HG02970 (cell line): ENCODE measurements around the gene EEF1A2.

Experiments used
- ATAC-seq: cut with Tn5 transposase; IDR thresholded peaks from one replicate; pipeline ENCODE4 v1.9.1; 2021; ENCODE audit warnings: mild to moderate bottlenecking, moderate library complexity, moderate number of reproducible peaks; ENCODE audit not compliant: unreplicated experiment, low FRiP score

EEF1A2 gene

GRCh38 chr20:63498960-63499337 is at the start of gene EEF1A2:
Gene EEF1A2, minus strand, starts transcription at chr20:63499083. Its CDS starts 1,320 bp downstream, at chr20:63497763.
- no peak for ATAC-seq

GRCh38 chr20:63548542-63548941 is 49.7 kb upstream of the EEF1A2 start:
- no peak for ATAC-seq

- no peak for ATAC-seq
Measured at GRCh38 chr20:63547725-63548480, 49.0 kb upstream of the EEF1A2 start, which contains the start of gene SRMS. Gene SRMS, minus strand, starts transcription at chr20:63547749. Its CDS starts 286 bp downstream, at chr20:63547463.

- no peak for ATAC-seq
Measured at GRCh38 chr20:63546956-63547724, 48.3 kb upstream of the EEF1A2 start.

GRCh38 chr20:63546256-63546955 is 47.5 kb upstream of the EEF1A2 start:
- ATAC-seq = no peak

GRCh38 chr20:63545814-63546213 is 46.9 kb upstream of the EEF1A2 start:
- no peak for ATAC-seq

GRCh38 chr20:63544958-63545516 is 46.2 kb upstream of the EEF1A2 start:
- no peak for ATAC-seq

- ATAC-seq = no peak
Measured at GRCh38 chr20:63544241-63544957, 45.5 kb upstream of the EEF1A2 start.

- no peak for ATAC-seq
Measured at GRCh38 chr20:63543733-63544132, 44.9 kb upstream of the EEF1A2 start.

- ATAC-seq = no peak
Measured at GRCh38 chr20:63543131-63543530, 44.2 kb upstream of the EEF1A2 start.

- no peak for ATAC-seq
Measured at GRCh38 chr20:63542696-63543095, 43.8 kb upstream of the EEF1A2 start.

- ATAC-seq = no peak
Measured at GRCh38 chr20:63542031-63542559, 43.2 kb upstream of the EEF1A2 start.

- ATAC-seq = no peak
Measured at GRCh38 chr20:63541371-63541770, 42.5 kb upstream of the EEF1A2 start.

GRCh38 chr20:63540417-63541186 is 41.7 kb upstream of the EEF1A2 start:
- ATAC-seq = no peak

GRCh38 chr20:63539441-63540370 is 40.8 kb upstream of the EEF1A2 start:
- no peak for ATAC-seq

GRCh38 chr20:63539092-63539430 is 40.2 kb upstream of the EEF1A2 start:
- no peak for ATAC-seq

- no peak for ATAC-seq
Measured at GRCh38 chr20:63538204-63539091, 39.6 kb upstream of the EEF1A2 start.
